ENCODE results near the gene IL9R. TPM values are rescaled to one million over a fixed set of nuclear protein-coding genes. Genes with fewer than 3 reads are reported as not detected.
"Not testable (repeated sequence)": the region's sequence is repeated elsewhere in the genome, so short reads cannot be mapped to it uniquely, and the experiment has no call there.

Gene IL9R
- total RNA-seq, 4 donors from 2014 or later = 0.57 to 1.4 TPM; not detected in 2

DNA sequence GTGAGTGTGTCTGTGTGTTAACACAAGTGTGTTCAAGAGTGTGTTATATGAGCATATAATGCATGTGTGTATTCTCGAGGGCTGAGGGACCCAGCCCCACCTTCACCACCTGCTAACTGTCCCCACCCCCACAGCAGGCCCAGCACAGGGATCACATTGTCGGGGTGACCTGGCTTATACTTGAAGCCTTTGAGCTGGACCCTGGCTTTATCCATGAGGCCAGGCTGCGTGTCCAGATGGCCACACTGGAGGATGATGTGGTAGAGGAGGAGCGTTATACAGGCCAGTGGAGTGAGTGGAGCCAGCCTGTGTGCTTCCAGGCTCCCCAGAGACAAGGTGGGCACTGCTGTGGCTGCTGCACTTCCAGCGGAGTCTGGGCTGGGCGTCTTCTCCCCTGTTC is 7.6 kb downstream of the IL9R start:
- WGBS, 2 donors = 72 to 73% methylated on average over 4 to 5 of the region's 6 CpGs
- Histone ChIP-seq H3K4me3 (no peak overlapping the region), H3K27me3 (no peaks in the 10 kb centered on the region), H3K27ac (no peak overlapping the region), H3K9me3 (no peaks in the 10 kb centered on the region), H3K4me1 (no peaks in the 10 kb centered on the region), H3K36me3 (no peaks in the 10 kb centered on the region)
- TF ChIP-seq, protein P1, sequence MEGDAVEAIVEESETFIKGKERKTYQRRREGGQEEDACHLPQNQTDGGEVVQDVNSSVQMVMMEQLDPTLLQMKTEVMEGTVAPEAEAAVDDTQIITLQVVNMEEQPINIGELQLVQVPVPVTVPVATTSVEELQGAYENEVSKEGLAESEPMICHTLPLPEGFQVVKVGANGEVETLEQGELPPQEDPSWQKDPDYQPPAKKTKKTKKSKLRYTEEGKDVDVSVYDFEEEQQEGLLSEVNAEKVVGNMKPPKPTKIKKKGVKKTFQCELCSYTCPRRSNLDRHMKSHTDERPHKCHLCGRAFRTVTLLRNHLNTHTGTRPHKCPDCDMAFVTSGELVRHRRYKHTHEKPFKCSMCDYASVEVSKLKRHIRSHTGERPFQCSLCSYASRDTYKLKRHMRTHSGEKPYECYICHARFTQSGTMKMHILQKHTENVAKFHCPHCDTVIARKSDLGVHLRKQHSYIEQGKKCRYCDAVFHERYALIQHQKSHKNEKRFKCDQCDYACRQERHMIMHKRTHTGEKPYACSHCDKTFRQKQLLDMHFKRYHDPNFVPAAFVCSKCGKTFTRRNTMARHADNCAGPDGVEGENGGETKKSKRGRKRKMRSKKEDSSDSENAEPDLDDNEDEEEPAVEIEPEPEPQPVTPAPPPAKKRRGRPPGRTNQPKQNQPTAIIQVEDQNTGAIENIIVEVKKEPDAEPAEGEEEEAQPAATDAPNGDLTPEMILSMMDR (IDR thresholded peaks at IDR 0.05) = no peak
- no peak for TF ChIP-seq POLR2A (IDR thresholded peaks at IDR 0.05)
- intact Hi-C loops (cut with DNase I) = no loop called here
- DNase-seq = no peak

DNA sequence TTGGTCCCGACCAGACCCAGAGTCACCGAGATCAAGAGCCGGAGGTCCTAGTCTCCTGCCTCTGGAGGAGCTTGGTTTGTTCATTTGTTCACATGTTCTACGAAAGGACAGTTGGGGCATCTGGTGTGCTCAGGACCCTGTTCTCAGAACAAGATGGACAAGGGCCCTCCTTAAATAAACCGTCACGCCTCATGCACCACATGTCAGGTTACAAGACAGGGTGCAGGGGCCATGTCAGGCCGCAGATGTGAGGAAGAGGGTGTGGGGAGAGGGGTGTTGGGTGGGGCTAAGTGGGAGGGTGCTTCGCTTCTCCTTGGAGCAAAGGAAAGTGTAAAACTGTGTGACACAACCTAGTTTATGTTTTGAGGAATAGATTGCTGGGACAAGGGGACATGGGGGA is 9.0 kb downstream of the IL9R start:
- H3K27ac ChIP-seq; H3K36me3 ChIP-seq; H3K4me3 ChIP-seq; H3K9me3 ChIP-seq; H3K27me3 ChIP-seq; H3K4me1 ChIP-seq; DNase-seq; intact Hi-C loops (cut with DNase I): not testable (repeated sequence)
- WGBS, 2 donors = 57 to 84% methylated on average over 3 to 6 of the region's 8 CpGs

DNA sequence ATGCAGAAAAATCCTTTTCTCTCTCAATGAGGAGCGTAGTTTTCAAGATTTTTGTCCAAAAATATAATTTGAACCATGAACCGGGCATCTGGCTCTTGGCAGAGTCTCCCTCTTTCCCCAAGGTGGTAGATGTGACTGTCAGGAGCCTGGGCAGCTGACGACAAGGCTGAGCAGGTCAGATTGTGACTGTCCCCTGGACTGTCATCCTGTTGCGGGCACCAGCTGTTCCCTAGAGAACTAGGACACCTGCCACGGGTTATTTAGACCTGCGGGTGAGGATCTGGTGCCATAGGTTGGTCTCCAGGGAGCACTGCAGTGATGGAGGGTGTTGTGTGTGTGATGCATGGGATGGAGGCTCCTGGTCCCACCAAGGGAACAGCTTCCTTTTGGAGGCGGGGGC is 10.9 kb downstream of the IL9R start:
- H3K4me3 ChIP-seq; H3K27me3 ChIP-seq; DNase-seq; intact Hi-C loops (cut with DNase I); H3K27ac ChIP-seq; H3K4me1 ChIP-seq; H3K9me3 ChIP-seq; H3K36me3 ChIP-seq: not testable (repeated sequence)
- WGBS, 2 donors = no CpG with 5 or more reads among the region's 7 CpGs

GRCh38 chrX:156008915-156009314 is 11.4 kb downstream of the IL9R start:
- Histone ChIP-seq H3K4me3 (no peak overlapping the region), H3K36me3 (no peaks in the 10 kb centered on the region), H3K4me1 (no peaks in the 10 kb centered on the region), H3K27me3 (no peaks in the 10 kb centered on the region), H3K9me3 (no peaks in the 10 kb centered on the region), H3K27ac (no peak overlapping the region)
- no peak for TF ChIP-seq POLR2A (IDR thresholded peaks at IDR 0.05)
- TF ChIP-seq, protein P1 (IDR thresholded peaks at IDR 0.05) = no peak
- no peak for DNase-seq
- intact Hi-C loops (cut with DNase I) = no loop called here
- WGBS, 2 donors = 43 to 69% methylated on average over 1 of the region's 1 CpG

- H3K36me3 ChIP-seq; H3K4me3 ChIP-seq; H3K4me1 ChIP-seq; H3K27ac ChIP-seq; DNase-seq; H3K27me3 ChIP-seq; H3K9me3 ChIP-seq; intact Hi-C loops (cut with DNase I): not testable (repeated sequence)
- no CpG with 5 or more reads among the region's 9 CpGs for WGBS, 2 donors
These were observed 12.2 kb downstream of the IL9R start for GRCh38 chrX:156009691-156010090.

- WGBS, 2 donors = no CpG with 5 or more reads among the region's 5 CpGs
- H3K4me3 ChIP-seq; intact Hi-C loops (cut with DNase I); H3K27ac ChIP-seq; H3K27me3 ChIP-seq; H3K9me3 ChIP-seq; DNase-seq; H3K4me1 ChIP-seq; H3K36me3 ChIP-seq: not testable (repeated sequence)
These were observed 15.9 kb downstream of the IL9R start for GRCh38 chrX:156013286-156013953.

- H3K4me1 ChIP-seq; H3K27ac ChIP-seq; intact Hi-C loops (cut with DNase I); H3K27me3 ChIP-seq; H3K9me3 ChIP-seq; H3K4me3 ChIP-seq; DNase-seq; H3K36me3 ChIP-seq: not testable (repeated sequence)
- no CpG with 5 or more reads among the region's 5 CpGs for WGBS, 2 donors
These were observed 22.4 kb downstream of the IL9R start for GRCh38 chrX:156019846-156020245.

DNA sequence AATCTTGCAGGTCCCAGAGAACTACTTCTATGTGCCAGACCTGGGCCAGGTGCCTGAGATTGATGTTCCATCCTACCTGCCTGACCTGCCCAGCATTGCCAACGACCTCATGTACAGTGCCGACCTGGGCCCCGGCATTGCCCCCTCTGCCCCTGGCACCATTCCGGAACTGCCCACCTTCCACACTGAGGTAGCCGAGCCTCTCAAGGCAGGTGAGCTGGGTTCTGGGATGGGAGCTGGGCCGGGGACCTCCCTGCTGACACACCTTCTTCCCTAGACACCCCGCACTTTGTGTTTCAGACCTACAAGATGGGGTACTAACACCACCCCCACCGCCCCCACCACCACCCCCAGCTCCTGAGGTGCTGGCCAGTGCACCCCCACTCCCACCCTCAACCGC is 25.5 kb downstream of the IL9R start:
- intact Hi-C loops (cut with DNase I); DNase-seq; H3K9me3 ChIP-seq; H3K27me3 ChIP-seq; H3K36me3 ChIP-seq; H3K4me1 ChIP-seq; H3K27ac ChIP-seq; H3K4me3 ChIP-seq: not testable (repeated sequence)
- 50 to 58% methylated on average over 2 to 5 of the region's 9 CpGs for whole genome bisulfite sequencing, 2 donors

DNA sequence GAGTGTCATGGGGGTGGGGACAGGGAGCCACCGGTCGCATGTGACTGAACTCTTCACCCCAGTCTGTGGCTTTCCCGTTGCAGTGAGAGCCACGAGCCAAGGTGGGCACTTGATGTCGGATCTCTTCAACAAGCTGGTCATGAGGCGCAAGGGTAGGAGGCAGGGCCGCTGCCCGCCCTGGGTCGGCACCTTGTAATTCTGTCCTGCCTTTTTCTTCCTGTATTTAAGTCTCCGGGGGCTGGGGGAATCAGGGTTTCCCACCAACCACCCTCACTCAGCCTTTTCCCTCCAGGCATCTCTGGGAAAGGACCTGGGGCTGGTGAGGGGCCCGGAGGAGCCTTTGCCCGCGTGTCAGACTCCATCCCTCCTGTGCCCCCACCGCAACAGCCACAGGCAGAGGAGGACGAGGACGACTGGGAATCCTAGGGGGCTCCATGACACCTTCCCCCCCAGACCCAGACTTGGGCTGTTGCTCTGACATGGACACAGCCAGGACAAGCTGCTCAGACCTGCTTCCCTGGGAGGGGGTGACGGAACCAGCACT is 27.5 kb downstream of the IL9R start:
- not testable (repeated sequence) for DNase-seq, H3K27me3 ChIP-seq
- WGBS, 2 donors = 79 to 94% methylated on average over 3 to 7 of the region's 17 CpGs

DNA sequence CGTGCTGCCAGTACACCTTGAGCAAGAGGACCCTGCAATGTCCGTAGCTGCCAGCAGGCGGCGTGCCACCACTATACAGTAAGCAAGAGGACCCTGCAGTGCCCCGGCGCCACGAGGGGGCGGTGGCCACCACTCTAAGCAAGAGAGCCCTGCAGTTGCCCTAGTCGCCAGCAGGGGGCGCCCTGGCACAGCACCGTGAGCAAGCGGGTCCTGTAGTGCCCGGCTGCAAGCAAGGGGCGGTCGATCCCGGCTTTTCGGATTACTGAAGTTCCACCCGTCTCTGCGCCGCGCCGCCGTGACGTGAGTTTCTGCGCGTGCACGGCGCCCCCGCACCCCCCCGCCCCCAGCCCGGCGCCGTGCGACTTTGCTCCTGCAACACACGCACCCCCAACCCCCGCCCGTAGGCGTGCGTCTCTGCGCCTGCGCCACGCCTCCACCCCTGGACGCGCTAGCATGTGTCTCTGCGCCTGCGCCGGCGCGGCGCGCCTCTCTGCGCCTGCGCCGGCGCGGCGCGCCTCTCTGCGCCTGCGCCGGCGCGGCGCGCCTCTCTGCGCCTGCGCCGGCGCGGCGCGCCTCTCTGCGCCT is 31.2 kb downstream of the IL9R start:
- DNase-seq; H3K27ac ChIP-seq; H3K9me3 ChIP-seq; H3K4me1 ChIP-seq; H3K4me3 ChIP-seq; H3K27me3 ChIP-seq; intact Hi-C loops (cut with DNase I); H3K36me3 ChIP-seq: not testable (repeated sequence)
- no CpG with 5 or more reads among the region's 73 CpGs for WGBS, 2 donors

More for the DNA sequence above, 27.5 kb downstream of the IL9R start:
- H3K9me3 ChIP-seq; H3K36me3 ChIP-seq; H3K4me3 ChIP-seq; intact Hi-C loops (cut with DNase I); H3K27ac ChIP-seq; H3K4me1 ChIP-seq: not testable (repeated sequence)

DNA sequence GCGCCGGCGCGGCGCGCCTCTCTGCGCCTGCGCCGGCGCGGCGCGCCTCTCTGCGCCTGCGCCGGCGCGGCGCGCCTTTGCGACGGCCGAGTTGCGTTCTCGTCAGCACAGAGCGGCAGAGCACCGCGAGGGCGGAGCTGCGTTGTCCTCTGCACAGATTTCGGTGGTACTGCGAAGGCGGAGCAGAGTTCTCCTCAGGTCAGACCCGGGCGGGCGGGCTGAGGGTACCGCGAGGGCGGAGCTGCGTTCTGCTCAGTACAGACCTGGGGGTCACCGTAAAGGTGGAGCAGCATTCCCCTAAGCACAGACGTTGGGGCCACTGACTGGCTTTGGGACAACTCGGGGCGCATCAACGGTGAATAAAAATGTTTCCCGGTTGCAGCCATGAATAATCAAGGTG is 31.8 kb downstream of the IL9R start:
- H3K36me3 ChIP-seq; DNase-seq; H3K4me1 ChIP-seq; H3K27ac ChIP-seq; intact Hi-C loops (cut with DNase I); H3K4me3 ChIP-seq; H3K27me3 ChIP-seq; H3K9me3 ChIP-seq: not testable (repeated sequence)
- WGBS, 2 donors = no CpG with 5 or more reads among the region's 46 CpGs
